ENCODE measurements around the gene RCHY1. TPM values are rescaled to one million over a fixed set of nuclear protein-coding genes. Genes with fewer than 3 reads are reported as not detected.
A peak's percentile ranks its signal among the peaks of the same experiment; 100 is the strongest.
"Not testable (repeated sequence)": the region's sequence is repeated elsewhere in the genome, so short reads cannot be mapped to it uniquely, and the experiment has no call there.

RCHY1 gene
- total RNA-seq, 2 experiments from 2014 or later = 33.1 to 33.3 TPM

GRCh38 chr4:75514949-75515612 is 878 bp upstream of the RCHY1 start:
- no peak for ATAC-seq
- Mint-ChIP-seq H3K4me3 (no peak overlapping the region), H3K27me3 (no peaks in the 10 kb centered on the region), H3K27ac (peak overlapping the region; percentile 94), H3K36me3 (ENCODE audit: low read depth) (peaks cover 36% of the 10 kb centered on the region), H3K9me3 (no peaks in the 10 kb centered on the region), H3K4me1 (ENCODE audit: low read depth) (peaks cover 45% of the 10 kb centered on the region)
- ChIA-PET POLR2A (interaction anchor here (0.8 to 1.5 kb wide), 6 partner anchors 13 to 209 kb away, joined by 3 to 7 read pairs (median 4); partner anchors contain the start of gene USO1), CTCF (interaction anchor here (0.6 to 3.0 kb wide), 3 partner anchors 12 to 333 kb away, joined by 3 to 12 read pairs (median 11); partner anchors contain the start of gene USO1)
- TF ChIP-seq CTCF (IDR thresholded peaks at IDR 0.05) = no peak
- intact Hi-C loops (cut with micrococcal nuclease) = loop anchor here (1.0 kb wide), 1 partner anchor 158 kb away; the partner anchor contains the start of gene G3BP2
- peak; percentile 42 for DNase-seq

GRCh38 chr4:75513526-75514130 is 575 bp downstream of the RCHY1 start:
- no peak for TF ChIP-seq CTCF (IDR thresholded peaks at IDR 0.05)
- DNase-seq (no peak), ATAC-seq (no peak)
- peaks cover 32% of the 10 kb centered on the region for H3K36me3 Mint-ChIP-seq (ENCODE audit: low read depth)
- no peaks in the 10 kb centered on the region for H3K9me3 Mint-ChIP-seq
- H3K27ac Mint-ChIP-seq = peak overlapping the region; percentile 94
- H3K4me1 Mint-ChIP-seq (ENCODE audit: low read depth) = peaks cover 47% of the 10 kb centered on the region
- ChIA-PET CTCF (interaction anchor here (1.0 to 3.0 kb wide), 4 partner anchors 8 to 210 kb away, joined by 3 to 12 read pairs (median 7); partner anchors contain the start of gene USO1), POLR2A (interaction anchor here (1.5 kb wide), 1 partner anchor 30 kb away, joined by 3 read pairs; no protein-coding TSS in a partner anchor)
- no peaks in the 10 kb centered on the region for H3K27me3 Mint-ChIP-seq
- no peak overlapping the region for H3K4me3 Mint-ChIP-seq
- intact Hi-C loops (cut with micrococcal nuclease) = loop anchor here (1.0 kb wide), 1 partner anchor 160 kb away; the partner anchor contains the start of gene G3BP2

DNA sequence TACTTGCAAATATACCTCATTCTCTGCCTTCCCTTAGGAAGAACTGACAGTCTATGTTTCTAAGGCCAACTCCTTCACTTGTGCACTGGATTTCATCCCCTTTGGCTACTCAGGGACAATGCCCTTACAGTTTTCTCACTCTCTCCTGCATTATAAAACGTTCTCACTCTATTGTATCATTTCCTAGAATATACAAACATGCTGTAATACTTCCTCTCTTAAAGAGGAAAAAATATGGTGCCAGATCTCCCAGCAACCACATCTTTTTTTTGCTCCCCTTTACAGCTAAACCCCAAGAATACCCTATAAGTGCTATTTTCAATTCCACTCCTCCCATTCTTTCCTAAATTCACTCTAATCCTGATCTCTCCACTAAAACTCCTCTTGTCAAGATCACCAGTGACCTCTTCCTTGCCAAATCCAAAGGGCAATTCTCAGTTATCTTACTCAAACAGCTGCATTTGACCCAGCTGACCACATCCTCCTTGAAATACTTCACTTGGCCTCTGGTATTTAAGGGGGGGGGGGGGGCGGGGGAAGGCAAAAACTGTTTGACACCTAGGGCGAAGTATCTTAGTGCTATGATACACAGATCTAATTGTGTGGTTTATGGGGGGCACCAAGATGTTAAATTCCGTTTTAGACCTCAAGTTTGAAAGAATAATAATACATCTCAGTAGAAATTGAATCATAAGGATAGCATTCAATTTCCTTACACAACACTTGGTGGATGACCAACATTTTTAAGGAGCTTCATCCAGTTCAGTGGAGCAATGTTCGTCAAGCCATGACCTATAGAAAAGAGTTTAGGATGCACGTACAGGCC is 1.6 kb downstream of the RCHY1 start:
- peaks cover 45% of the 10 kb centered on the region for H3K4me1 Mint-ChIP-seq (ENCODE audit: low read depth)
- peak overlapping the region; percentile 94 for H3K27ac Mint-ChIP-seq
- H3K4me3 Mint-ChIP-seq = no peak overlapping the region
- ChIA-PET POLR2A (interaction anchor here (0.6 to 1.0 kb wide), 3 partner anchors 12 to 1168 kb away, joined by 3 to 4 read pairs (median 3); no protein-coding TSS in a partner anchor), CTCF (interaction anchor here (1.0 to 2.6 kb wide), 3 partner anchors 9 to 211 kb away, joined by 3 to 8 read pairs (median 3); partner anchors contain the start of gene USO1)
- H3K27me3 Mint-ChIP-seq = no peaks in the 10 kb centered on the region
- H3K36me3 Mint-ChIP-seq (ENCODE audit: low read depth) = peaks cover 28% of the 10 kb centered on the region
- intact Hi-C loops (cut with micrococcal nuclease) = no loop called here
- no peak for TF ChIP-seq CTCF (IDR thresholded peaks at IDR 0.05)
- ATAC-seq (no peak), DNase-seq (peak; percentile 44)
- no peaks in the 10 kb centered on the region for H3K9me3 Mint-ChIP-seq

GRCh38 chr4:75511841-75512240 is 2.4 kb downstream of the RCHY1 start:
- DNase-seq (no peak), ATAC-seq (no peak)
- POLR2A ChIA-PET = no interaction called here
- no peak for TF ChIP-seq CTCF (IDR thresholded peaks at IDR 0.05)
- intact Hi-C loops (cut with micrococcal nuclease) = no loop called here
- Mint-ChIP-seq H3K27ac (no peak overlapping the region), H3K4me1 (ENCODE audit: low read depth) (peaks cover 42% of the 10 kb centered on the region), H3K36me3 (ENCODE audit: low read depth) (peaks cover 26% of the 10 kb centered on the region), H3K9me3 (no peaks in the 10 kb centered on the region), H3K27me3 (no peaks in the 10 kb centered on the region), H3K4me3 (no peak overlapping the region)
- CTCF ChIA-PET = interaction anchor here (1.0 to 2.6 kb wide), 2 partner anchors 198 to 212 kb away, joined by 3 to 8 read pairs; partner anchors contain the start of gene USO1

DNA sequence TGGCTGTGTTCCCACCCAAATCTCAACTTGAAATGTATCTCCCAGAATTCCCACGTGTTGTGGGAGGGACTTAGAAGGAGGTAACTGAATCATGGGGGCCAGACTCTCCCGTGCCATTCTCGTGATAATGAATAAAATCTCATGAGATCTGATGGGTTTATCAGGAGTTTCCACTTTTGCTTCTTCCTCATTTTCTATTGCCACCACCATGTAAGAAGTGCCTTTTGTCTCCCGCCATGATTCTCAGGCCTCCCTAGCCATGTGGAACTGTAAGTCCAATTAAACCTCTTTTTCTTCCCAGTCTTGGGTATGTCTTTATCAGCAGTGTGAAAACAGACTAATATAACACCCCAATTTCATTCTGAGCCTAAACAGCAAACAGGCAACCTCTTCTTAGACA is 4.6 kb downstream of the RCHY1 start:
- POLR2A ChIA-PET; ATAC-seq; H3K9me3 Mint-ChIP-seq; DNase-seq; H3K27me3 Mint-ChIP-seq; H3K27ac Mint-ChIP-seq; CTCF ChIA-PET; intact Hi-C loops (cut with micrococcal nuclease): not testable (repeated sequence)
- Mint-ChIP-seq H3K4me3 (peak overlapping the region; percentile 4), H3K4me1 (ENCODE audit: low read depth) (peaks cover 29% of the 10 kb centered on the region), H3K36me3 (ENCODE audit: low read depth) (peaks cover 23% of the 10 kb centered on the region)
